DOHH2 (cell line): ENCODE data around the gene SRC.

Experiments
- EZH2phosphoT487 ChIP-seq: fragments of 200-600 bp; sonication (generic); IDR thresholded peaks from 2 replicates; pipeline ENCODE4 v1.6.1; 2017; ENCODE audit warnings: borderline replicate concordance, mild to moderate bottlenecking, antibody characterized with exemption, low read length, moderate library complexity, mixed read lengths
- TF ChIP-seq, protein P1 (sequence below): fragments of 200-600 bp; sonication (generic); IDR thresholded peaks from one replicate; pipeline ENCODE4 v1.5.1; 2014; ENCODE audit warnings: antibody characterized with exemption, mild to moderate bottlenecking, low read depth, low read length; ENCODE audit not compliant: poor library complexity, severe bottlenecking

DNA sequence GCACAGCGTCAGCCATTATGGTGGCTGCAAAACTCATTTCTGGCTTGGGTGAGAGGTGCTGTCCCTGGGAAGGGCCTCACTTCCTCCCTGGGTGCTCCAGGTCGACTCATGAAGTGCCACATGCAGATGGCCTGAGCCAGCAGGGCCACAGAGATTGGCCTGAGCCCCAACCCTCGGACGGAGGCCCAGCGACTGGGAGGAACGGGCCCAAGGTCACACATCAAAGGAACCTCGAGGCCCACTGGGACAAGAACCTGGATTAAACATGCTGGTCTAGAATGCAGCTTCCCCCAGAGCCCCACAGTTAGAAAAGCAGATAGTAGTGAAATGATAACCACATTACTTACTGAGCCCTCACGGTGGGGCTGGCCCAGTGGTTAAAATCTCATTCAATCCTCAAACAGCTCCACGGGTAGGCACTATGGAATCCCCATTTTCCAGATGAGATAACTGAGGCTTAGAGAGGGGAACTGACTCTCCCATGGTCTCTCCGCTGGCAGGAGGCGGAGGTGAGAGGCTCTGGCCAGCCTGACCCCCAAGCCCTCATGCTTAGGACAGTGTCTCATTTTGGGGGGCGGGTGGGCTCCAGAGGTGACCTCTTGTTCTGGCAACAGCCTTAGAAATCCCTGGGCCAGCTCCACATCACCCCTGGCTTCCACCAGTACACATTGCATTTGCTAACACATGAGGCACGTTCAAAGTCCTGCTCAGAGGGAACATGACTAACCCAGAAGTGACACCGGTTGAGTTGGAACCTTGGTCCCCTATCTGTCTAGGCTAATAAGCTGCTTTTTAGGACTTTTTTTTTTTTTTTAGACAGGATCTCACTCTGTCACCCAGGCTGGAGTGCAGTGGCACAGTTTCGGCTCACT lies 53.0 kb downstream of the SRC start:
- TF ChIP-seq, protein P1, sequence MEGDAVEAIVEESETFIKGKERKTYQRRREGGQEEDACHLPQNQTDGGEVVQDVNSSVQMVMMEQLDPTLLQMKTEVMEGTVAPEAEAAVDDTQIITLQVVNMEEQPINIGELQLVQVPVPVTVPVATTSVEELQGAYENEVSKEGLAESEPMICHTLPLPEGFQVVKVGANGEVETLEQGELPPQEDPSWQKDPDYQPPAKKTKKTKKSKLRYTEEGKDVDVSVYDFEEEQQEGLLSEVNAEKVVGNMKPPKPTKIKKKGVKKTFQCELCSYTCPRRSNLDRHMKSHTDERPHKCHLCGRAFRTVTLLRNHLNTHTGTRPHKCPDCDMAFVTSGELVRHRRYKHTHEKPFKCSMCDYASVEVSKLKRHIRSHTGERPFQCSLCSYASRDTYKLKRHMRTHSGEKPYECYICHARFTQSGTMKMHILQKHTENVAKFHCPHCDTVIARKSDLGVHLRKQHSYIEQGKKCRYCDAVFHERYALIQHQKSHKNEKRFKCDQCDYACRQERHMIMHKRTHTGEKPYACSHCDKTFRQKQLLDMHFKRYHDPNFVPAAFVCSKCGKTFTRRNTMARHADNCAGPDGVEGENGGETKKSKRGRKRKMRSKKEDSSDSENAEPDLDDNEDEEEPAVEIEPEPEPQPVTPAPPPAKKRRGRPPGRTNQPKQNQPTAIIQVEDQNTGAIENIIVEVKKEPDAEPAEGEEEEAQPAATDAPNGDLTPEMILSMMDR = no peak
- no peak for TF ChIP-seq EZH2phosphoT487
